HG02798 (cell line): Measurements from ENCODE around the gene TCEANC2.

Experiments used
- ATAC-seq: cut with Tn5 transposase; IDR thresholded peaks from one replicate; pipeline ENCODE4 v1.9.1; 2021; ENCODE audit warnings: mild to moderate bottlenecking; ENCODE audit not compliant: unreplicated experiment, poor library complexity

TCEANC2 gene

GRCh38 chr1:54110996-54111395 lies 57.6 kb downstream of the TCEANC2 start:
- no peak for ATAC-seq

- ATAC-seq, result no peak
These were observed 58.2 kb downstream of the TCEANC2 start for GRCh38 chr1:54111624-54112023.

GRCh38 chr1:54112027-54112426 lies 58.6 kb downstream of the TCEANC2 start:
- no peak for ATAC-seq

GRCh38 chr1:54112705-54113368 lies 59.4 kb downstream of the TCEANC2 start:
- ATAC-seq, result no peak

- ATAC-seq, result no peak
These were observed 60.6 kb downstream of the TCEANC2 start for GRCh38 chr1:54114001-54114400.

- no peak for ATAC-seq
These were observed 61.5 kb downstream of the TCEANC2 start for GRCh38 chr1:54114955-54115354.

GRCh38 chr1:54115520-54115919 lies 62.1 kb downstream of the TCEANC2 start:
- no peak for ATAC-seq

GRCh38 chr1:54117815-54118563 lies 64.6 kb downstream of the TCEANC2 start:
- ATAC-seq, result no peak

- ATAC-seq, result no peak
These were observed 65.3 kb downstream of the TCEANC2 start for GRCh38 chr1:54118704-54119103.

GRCh38 chr1:54120018-54120697 lies 66.8 kb downstream of the TCEANC2 start:
- ATAC-seq, result no peak

- no peak for ATAC-seq
These were observed 67.5 kb downstream of the TCEANC2 start for GRCh38 chr1:54120698-54121481.

- ATAC-seq, result peak; percentile 52
These were observed 68.2 kb downstream of the TCEANC2 start for GRCh38 chr1:54121482-54122134.

- no peak for ATAC-seq
These were observed 68.8 kb downstream of the TCEANC2 start for GRCh38 chr1:54122135-54122751.

- no peak for ATAC-seq
These were observed 69.6 kb downstream of the TCEANC2 start for GRCh38 chr1:54122992-54123391.

- no peak for ATAC-seq
These were observed 71.1 kb downstream of the TCEANC2 start for GRCh38 chr1:54124472-54124871.

- ATAC-seq, result no peak
These were observed 71.5 kb downstream of the TCEANC2 start for GRCh38 chr1:54124906-54125305.

- ATAC-seq, result no peak
These were observed 72.1 kb downstream of the TCEANC2 start for GRCh38 chr1:54125386-54126070.

GRCh38 chr1:54126271-54126815 lies 72.9 kb downstream of the TCEANC2 start:
- no peak for ATAC-seq
